ENCODE results near the gene KCNF1.

KCNF1 gene

DNA sequence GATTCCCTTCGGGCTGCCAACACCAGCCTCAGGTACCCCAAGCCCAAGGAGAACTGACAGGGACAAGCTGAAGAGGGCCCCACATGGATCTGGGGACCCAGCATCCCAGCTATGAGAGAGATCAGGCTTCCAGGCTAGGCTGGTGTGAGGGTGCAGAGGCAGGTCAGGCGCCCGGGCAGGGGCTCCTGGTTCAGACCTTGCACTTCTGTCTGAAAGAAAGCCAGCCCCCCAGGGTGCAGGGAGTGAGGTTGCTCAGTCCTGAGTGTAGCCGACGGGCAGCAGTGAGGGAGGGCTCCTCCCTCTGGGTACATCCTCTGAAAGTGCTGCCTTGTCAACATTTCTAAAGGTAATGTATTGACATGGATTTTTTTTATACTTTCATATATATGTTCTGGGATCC lies 33.1 kb downstream of the KCNF1 start:
- Histone ChIP-seq H3K9me3 (ENCODE audit: control insufficient read depth, insufficient read depth, low read length) (no peaks in the 10 kb centered on the region), H3K27ac (ENCODE audit: low read length) (no peak overlapping the region), H3K4me1 (ENCODE audit: control insufficient read depth, insufficient read depth, low read length) (no peaks in the 10 kb centered on the region; the same call in 1 of the 2 replicates), H3K4me3 (ENCODE audit: low read length) (no peak overlapping the region), H3K36me3 (ENCODE audit: control insufficient read depth, insufficient read depth, low read length) (no peaks in the 10 kb centered on the region), H3K27me3 (ENCODE audit: control insufficient read depth, insufficient read depth, low read length) (no peaks in the 10 kb centered on the region)
- DNase-seq (ENCODE audit: low read depth, low spot score), result no peak
- WGBS (ENCODE audit: insufficient coverage, insufficient read length), result no CpG with 5 or more reads among the region's 5 CpGs

DNA sequence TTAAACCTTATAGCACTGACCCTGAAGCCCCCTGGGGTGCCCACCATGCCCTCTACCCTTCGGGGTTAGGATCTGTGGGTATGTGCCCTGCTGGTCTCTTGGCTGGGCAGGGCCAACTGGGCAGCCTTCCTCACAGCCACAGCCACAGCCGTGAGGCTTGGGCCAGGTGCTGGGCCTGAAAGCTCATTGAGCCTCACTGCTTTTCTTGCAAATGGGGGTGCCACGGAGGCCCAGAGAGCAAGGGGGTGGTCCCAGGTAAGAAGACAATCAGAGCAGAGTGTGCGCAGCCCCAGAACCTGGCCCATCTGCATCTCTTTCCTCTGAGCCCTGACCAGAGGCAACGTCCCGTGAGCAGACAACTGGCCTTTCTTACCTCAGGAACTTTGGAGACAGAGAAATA lies 34.7 kb downstream of the KCNF1 start:
- no CpG with 5 or more reads among the region's 6 CpGs for WGBS (ENCODE audit: insufficient coverage, insufficient read length)
- Histone ChIP-seq H3K27ac (ENCODE audit: low read length) (no peak overlapping the region), H3K27me3 (ENCODE audit: control insufficient read depth, insufficient read depth, low read length) (no peaks in the 10 kb centered on the region), H3K4me3 (ENCODE audit: low read length) (no peak overlapping the region), H3K36me3 (ENCODE audit: control insufficient read depth, insufficient read depth, low read length) (no peaks in the 10 kb centered on the region), H3K9me3 (ENCODE audit: control insufficient read depth, insufficient read depth, low read length) (no peaks in the 10 kb centered on the region), H3K4me1 (ENCODE audit: control insufficient read depth, insufficient read depth, low read length) (no peaks in the 10 kb centered on the region; the same call in 1 of the 2 replicates)
- no peak for DNase-seq (ENCODE audit: low read depth, low spot score)

DNA sequence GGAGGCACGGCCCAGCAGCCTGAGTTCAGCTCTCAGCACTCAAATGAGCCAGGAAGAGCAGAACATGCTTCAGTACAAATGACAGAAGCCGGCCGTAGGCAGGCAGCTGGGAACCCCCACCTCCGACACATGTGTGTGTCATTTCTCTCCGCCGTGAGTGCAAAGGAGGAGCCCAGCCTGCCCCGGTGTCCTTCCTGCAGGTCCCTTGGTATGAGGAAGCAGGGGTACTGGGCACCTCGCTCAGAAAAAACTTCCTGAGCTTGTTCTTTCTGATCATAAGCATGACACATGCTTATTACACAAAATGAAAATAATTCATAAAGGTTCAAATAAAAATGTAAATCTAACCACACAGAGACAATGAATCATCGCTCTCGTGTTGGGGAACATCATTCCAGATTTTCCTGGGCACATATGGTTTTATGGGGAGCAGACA lies 35.3 kb downstream of the KCNF1 start:
- WGBS (ENCODE audit: insufficient coverage, insufficient read length), result no CpG with 5 or more reads among the region's 10 CpGs
- H3K27ac ChIP-seq (ENCODE audit: low read length), result no peak overlapping the region
- H3K27me3 ChIP-seq (ENCODE audit: control insufficient read depth, insufficient read depth, low read length), result no peaks in the 10 kb centered on the region
- DNase-seq (ENCODE audit: low read depth, low spot score), result no peak
- H3K4me3 ChIP-seq (ENCODE audit: low read length), result no peak overlapping the region
- no peaks in the 10 kb centered on the region for H3K36me3 ChIP-seq (ENCODE audit: control insufficient read depth, insufficient read depth, low read length)
- no peaks in the 10 kb centered on the region; the same call in 1 of the 2 replicates for H3K4me1 ChIP-seq (ENCODE audit: control insufficient read depth, insufficient read depth, low read length)
- H3K9me3 ChIP-seq (ENCODE audit: control insufficient read depth, insufficient read depth, low read length), result no peaks in the 10 kb centered on the region

DNA sequence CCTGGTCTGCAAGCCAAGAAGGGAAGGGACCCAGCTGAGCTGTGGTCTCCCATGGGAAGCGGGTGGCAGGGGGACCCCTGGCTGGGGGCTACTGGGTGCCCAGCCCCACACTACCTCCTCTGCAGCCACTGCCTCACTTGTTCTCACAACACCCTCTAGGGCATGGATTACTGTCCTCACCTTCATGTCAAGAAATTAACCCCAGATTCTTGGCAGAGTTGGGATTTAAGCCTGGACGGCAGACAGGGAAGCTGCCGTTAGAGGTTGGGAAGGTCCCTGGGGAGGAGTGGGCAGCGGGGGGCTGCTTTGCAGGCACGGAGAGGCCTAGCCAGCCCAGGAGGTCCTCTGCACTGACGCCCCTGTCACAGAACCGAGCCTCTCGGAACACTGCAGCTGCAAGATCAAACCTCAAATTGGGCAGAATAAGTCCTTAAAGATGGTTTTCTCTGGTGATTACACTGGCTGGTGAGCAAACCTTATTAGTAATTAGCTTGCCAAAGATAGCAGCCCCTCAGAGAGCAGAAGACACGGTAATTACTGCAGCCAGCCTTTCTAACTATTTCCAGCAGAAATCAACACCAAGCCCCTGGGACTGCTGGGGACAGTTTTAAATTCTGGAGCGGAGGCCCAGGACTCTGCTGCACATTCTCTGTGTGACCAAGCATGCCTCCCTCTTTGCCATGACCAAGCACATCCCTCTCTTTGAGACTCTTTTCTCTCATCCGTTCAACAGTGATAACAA lies 35.9 kb downstream of the KCNF1 start:
- no CpG with 5 or more reads among the region's 11 CpGs for WGBS (ENCODE audit: insufficient coverage, insufficient read length)
- H3K4me3 ChIP-seq (ENCODE audit: low read length), result no peak overlapping the region
- no peaks in the 10 kb centered on the region for H3K9me3 ChIP-seq (ENCODE audit: control insufficient read depth, insufficient read depth, low read length)
- no peaks in the 10 kb centered on the region for H3K36me3 ChIP-seq (ENCODE audit: control insufficient read depth, insufficient read depth, low read length)
- H3K27me3 ChIP-seq (ENCODE audit: control insufficient read depth, insufficient read depth, low read length), result no peaks in the 10 kb centered on the region
- no peak for DNase-seq (ENCODE audit: low read depth, low spot score)
- no peaks in the 10 kb centered on the region; the same call in 1 of the 2 replicates for H3K4me1 ChIP-seq (ENCODE audit: control insufficient read depth, insufficient read depth, low read length)
- no peak overlapping the region for H3K27ac ChIP-seq (ENCODE audit: low read length)

DNA sequence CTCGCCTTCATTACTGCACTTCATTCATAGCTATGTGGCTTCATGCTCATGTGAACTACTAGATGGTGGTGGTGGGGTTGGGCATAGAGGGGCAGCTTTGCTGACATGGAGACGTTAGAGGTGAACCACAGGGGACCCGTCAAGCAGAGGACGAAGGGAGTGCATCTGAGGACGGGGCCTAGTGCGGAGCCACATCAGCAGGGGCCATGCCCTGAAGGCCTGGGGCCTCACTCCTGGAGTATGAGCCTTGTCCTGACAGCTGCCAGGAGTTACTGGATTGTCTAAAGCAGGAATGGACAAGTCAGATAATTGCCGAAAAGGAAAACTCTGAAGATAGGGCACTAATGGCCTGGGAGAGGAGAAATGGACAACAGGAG lies 36.4 kb downstream of the KCNF1 start:
- Histone ChIP-seq H3K4me3 (ENCODE audit: low read length) (no peak overlapping the region), H3K27me3 (ENCODE audit: control insufficient read depth, insufficient read depth, low read length) (no peaks in the 10 kb centered on the region), H3K36me3 (ENCODE audit: control insufficient read depth, insufficient read depth, low read length) (no peaks in the 10 kb centered on the region), H3K9me3 (ENCODE audit: control insufficient read depth, insufficient read depth, low read length) (no peaks in the 10 kb centered on the region), H3K4me1 (ENCODE audit: control insufficient read depth, insufficient read depth, low read length) (no peaks in the 10 kb centered on the region; the same call in 1 of the 2 replicates), H3K27ac (ENCODE audit: low read length) (no peak overlapping the region)
- no peak for DNase-seq (ENCODE audit: low read depth, low spot score)
- no CpG with 5 or more reads among the region's 7 CpGs for WGBS (ENCODE audit: insufficient coverage, insufficient read length)

DNA sequence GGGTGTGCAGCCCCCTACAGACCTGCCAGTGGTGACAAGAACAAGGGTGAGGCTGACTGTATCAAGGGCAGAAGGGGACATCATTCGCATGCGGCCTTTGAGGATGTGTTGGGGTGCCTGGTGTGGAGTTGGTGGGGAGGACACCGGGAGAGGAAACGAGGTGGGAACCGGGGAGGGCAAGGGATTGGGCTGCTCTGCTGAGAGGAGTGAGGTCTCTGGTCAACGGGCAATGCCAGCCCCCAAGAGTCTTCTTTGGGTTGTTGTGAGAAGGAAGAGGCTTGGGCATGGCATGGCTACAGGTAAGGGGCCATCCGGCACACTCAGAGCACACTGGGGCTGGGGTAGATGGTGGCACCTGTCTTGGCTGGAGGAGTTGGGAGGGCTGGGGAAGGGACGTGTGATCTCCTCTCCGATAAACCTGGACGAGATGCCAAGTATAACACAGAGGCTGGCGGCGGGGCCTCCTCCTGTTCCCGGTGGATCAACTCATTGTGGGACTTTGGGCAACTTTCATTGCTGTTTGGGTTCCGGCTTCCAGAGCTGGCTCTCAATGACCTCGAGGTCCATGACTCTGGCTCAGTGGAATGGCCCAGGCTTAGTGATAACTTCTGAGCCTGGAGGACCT lies 37.0 kb downstream of the KCNF1 start:
- no peaks in the 10 kb centered on the region for H3K36me3 ChIP-seq (ENCODE audit: control insufficient read depth, insufficient read depth, low read length)
- no peaks in the 10 kb centered on the region for H3K27me3 ChIP-seq (ENCODE audit: control insufficient read depth, insufficient read depth, low read length)
- no CpG with 5 or more reads among the region's 15 CpGs for WGBS (ENCODE audit: insufficient coverage, insufficient read length)
- DNase-seq (ENCODE audit: low read depth, low spot score), result no peak
- H3K9me3 ChIP-seq (ENCODE audit: control insufficient read depth, insufficient read depth, low read length), result no peaks in the 10 kb centered on the region
- H3K4me1 ChIP-seq (ENCODE audit: control insufficient read depth, insufficient read depth, low read length), result no peaks in the 10 kb centered on the region; the same call in 1 of the 2 replicates
- no peak overlapping the region for H3K27ac ChIP-seq (ENCODE audit: low read length)
- H3K4me3 ChIP-seq (ENCODE audit: low read length), result no peak overlapping the region

DNA sequence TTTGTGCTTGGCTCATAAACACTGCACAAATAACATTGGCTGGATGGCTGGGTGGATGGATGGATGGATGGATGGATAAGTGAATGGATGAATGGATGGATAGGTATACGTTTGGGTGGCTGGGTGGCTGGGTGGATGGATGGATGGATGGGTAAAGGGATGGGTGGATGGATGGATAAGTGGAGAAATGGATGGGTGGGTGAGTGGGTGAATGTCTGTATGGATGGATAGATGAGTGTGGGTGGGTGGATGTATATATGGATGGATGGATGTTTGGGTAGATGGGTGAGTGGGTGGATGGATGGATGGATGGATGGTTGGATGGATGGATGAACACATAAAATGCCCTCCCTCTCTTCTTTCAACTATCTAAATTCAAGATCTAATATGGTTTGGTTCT lies 38.1 kb downstream of the KCNF1 start:
- no peaks in the 10 kb centered on the region for H3K9me3 ChIP-seq (ENCODE audit: control insufficient read depth, insufficient read depth, low read length)
- no peaks in the 10 kb centered on the region for H3K27me3 ChIP-seq (ENCODE audit: control insufficient read depth, insufficient read depth, low read length)
- no peaks in the 10 kb centered on the region; the same call in 1 of the 2 replicates for H3K4me1 ChIP-seq (ENCODE audit: control insufficient read depth, insufficient read depth, low read length)
- H3K27ac ChIP-seq (ENCODE audit: low read length), result no peak overlapping the region
- H3K36me3 ChIP-seq (ENCODE audit: control insufficient read depth, insufficient read depth, low read length), result no peaks in the 10 kb centered on the region
- 100% methylated on average over 1 of the region's 1 CpG for WGBS (ENCODE audit: insufficient coverage, insufficient read length)
- H3K4me3 ChIP-seq (ENCODE audit: low read length), result no peak overlapping the region
- no peak for DNase-seq (ENCODE audit: low read depth, low spot score)

DNA sequence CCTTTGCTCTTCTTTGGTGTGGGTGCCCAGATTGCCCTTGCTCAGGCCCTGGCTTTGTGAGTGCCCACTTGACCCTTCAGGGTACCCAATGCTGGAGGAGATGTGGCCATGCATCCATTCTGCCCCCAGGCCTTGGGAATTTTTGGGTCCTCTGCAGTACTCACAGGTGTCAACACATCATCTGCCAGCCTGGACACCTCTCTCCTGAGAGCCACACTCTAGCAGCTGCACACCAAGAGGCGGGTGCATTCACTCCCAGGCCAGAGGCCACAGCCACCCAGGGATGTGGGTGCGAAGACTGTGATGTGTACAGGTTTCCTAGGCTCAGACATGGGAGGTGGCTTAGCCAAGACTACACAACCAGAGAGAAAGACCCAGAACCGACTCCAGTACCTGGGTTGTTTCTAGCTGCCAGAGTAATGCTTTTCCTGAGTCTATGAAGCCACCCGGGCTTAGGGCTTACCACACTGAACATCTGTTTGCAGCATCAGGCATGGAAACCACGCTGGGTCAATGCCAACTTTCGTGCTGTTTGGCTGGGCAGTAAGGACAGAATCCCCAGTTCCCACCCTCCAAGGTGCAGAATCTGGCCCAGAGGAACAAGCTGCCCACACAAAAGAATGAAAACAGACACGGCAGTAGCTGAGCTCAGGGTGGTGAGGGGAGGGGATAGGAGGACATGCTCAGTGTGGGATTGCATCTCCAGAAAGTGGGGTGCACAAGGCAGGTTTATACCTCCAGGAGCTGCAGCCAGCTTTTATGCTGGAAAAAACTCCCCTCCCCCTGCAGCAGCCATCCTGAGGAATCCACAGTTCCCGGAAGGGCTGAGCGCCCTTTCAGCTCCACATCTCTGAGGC lies 40.1 kb downstream of the KCNF1 start:
- Histone ChIP-seq H3K27me3 (ENCODE audit: control insufficient read depth, insufficient read depth, low read length) (no peaks in the 10 kb centered on the region), H3K27ac (ENCODE audit: low read length) (no peak overlapping the region), H3K9me3 (ENCODE audit: control insufficient read depth, insufficient read depth, low read length) (no peaks in the 10 kb centered on the region), H3K36me3 (ENCODE audit: control insufficient read depth, insufficient read depth, low read length) (no peaks in the 10 kb centered on the region; the same call in 1 of the 2 replicates), H3K4me3 (ENCODE audit: low read length) (no peak overlapping the region), H3K4me1 (ENCODE audit: control insufficient read depth, insufficient read depth, low read length) (no peaks in the 10 kb centered on the region; the same call in 1 of the 2 replicates)
- no CpG with 5 or more reads among the region's 9 CpGs for WGBS (ENCODE audit: insufficient coverage, insufficient read length)
- no peak for DNase-seq (ENCODE audit: low read depth, low spot score)

DNA sequence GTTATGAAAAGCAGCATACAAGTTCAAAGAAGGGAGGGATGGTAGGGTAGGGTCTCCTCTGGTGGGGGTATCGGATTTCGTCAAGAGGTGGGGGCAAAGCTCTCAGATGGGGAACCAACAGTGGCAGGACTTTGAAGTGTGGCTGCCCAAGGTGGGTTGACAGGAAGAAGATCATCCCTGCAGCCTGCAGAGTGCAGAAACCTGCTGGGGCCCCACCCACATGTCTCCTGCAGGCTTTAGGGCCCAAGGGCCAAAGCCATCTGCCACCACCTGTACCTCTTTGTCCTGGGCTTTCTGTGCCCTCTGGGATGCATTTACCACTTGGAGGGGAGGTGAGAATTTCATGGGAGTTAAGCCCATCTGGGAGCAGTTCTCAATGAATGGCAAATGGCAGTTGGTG lies 42.7 kb downstream of the KCNF1 start:
- DNase-seq (ENCODE audit: low read depth, low spot score), result no peak
- Histone ChIP-seq H3K4me3 (ENCODE audit: low read length) (no peak overlapping the region), H3K36me3 (ENCODE audit: control insufficient read depth, insufficient read depth, low read length) (no peaks in the 10 kb centered on the region; the same call in 1 of the 2 replicates), H3K4me1 (ENCODE audit: control insufficient read depth, insufficient read depth, low read length) (no peaks in the 10 kb centered on the region; the same call in 1 of the 2 replicates), H3K9me3 (ENCODE audit: control insufficient read depth, insufficient read depth, low read length) (no peaks in the 10 kb centered on the region), H3K27me3 (ENCODE audit: control insufficient read depth, insufficient read depth, low read length) (no peaks in the 10 kb centered on the region), H3K27ac (ENCODE audit: low read length) (no peak overlapping the region)
- WGBS (ENCODE audit: insufficient coverage, insufficient read length), result no CpG with 5 or more reads among the region's 2 CpGs
